ENCODE measurements around the gene PALD1.

Gene PALD1

GRCh38 chr10:70478191-70479164 is at the start of gene PALD1:
TSS of gene PALD1 (plus strand) at chr10:70478767. CDS start at chr10:70525952, 47,185 bp downstream.
- no peak for DNase-seq

GRCh38 chr10:70430493-70431445 is 47.8 kb upstream of the PALD1 start:
- DNase-seq, result no peak

- peak; percentile 6 for DNase-seq
Observed at GRCh38 chr10:70432101-70432500, 46.5 kb upstream of the PALD1 start.

- DNase-seq, result no peak
Observed at GRCh38 chr10:70432561-70433263, 45.9 kb upstream of the PALD1 start.

DNA sequence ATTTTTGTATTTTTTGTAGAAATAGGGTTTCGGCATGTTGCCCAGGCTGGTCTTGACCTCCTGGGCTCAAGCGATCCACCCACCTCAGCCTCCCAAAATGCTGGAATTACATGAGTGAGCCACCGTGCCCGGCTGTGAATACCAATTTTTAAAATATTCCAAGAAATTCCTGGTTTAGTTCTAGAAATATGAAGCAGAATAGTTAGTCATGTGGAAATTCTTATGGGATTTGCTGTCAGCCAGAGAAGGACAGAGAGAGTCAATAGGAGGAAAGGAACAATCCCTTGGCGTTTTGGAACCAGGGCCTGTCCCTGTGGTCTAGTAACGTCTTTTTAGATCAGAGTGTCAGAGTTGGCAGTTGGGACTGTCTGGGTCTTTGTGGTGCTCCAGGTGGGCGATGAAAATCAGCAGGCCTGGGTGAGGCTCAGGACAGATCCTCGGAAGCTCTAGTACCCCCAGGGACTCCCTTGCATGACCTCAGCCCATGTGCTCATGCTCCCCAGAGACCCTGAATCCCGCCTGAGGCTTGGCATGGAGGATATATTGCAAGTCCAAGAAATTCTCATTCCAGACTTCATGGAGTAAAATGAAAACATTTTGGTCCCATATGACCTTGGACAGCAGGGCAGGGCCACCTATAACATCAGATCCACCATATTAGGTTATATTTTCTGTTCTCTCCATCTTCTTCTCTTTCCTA is 44.8 kb upstream of the PALD1 start:
- no peak for DNase-seq

DNA sequence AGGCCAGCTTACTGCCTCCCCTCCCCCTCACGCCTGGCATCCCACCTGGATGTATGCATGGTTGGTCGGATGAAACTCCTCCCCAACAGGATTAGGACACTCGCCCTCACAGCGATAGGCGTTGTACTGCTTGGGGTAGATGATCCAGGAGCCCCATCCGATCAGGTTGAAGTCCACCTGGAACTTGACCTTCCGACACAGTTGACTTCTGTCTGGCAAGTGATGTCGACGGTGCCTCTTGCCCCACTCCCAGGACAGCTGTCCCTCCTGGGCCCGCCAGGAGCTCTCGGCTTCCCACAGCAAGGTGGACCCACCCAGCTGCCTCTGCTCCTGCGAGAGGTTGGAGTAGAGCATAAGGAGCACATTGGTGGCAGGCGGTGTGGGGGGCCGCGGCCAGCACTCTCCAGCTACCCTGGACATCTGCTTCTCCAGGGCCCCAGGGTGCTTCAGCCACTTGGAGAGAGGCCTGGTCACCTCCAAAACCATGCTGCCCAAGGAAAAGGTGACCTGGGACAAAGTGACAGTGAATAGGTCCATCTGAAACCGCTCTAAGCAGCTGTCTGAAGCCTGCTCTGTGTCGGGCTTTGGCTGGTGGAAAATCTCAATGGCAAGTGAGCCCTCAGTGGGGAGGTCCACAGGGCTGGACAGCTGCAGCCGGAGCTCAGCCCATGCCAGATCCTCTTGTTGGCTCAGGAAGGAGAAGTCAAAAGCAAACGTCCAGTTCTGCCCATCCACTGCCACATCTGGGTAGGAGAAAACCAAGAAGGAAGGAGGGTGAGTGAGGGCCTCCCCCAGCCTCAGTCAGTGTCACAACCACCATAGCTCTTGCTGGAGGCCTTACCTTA is 43.1 kb upstream of the PALD1 start:
- DNase-seq, result no peak

DNA sequence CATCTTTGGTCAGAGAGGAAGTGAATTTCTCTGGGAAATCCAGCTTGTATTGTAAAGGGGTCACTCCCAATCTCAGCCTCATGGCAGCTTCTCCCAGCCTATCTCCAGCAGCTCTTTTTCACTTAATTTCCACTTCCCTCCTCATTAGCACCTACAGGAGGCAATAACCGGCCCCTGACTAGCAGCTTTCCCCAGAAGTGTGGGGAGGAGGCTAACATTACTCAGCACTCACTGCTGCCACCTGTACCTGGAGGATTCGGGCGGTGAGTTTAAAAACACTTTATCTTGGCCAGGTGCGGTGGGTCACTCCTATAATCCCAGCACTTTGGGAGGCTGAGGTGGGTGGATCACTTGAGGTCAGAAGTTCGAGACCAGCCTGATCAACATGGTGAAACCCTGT is 40.8 kb upstream of the PALD1 start:
- DNase-seq, result no peak

- peak; percentile 2 for DNase-seq
Observed at GRCh38 chr10:70440296-70441160, 38.0 kb upstream of the PALD1 start.

DNA sequence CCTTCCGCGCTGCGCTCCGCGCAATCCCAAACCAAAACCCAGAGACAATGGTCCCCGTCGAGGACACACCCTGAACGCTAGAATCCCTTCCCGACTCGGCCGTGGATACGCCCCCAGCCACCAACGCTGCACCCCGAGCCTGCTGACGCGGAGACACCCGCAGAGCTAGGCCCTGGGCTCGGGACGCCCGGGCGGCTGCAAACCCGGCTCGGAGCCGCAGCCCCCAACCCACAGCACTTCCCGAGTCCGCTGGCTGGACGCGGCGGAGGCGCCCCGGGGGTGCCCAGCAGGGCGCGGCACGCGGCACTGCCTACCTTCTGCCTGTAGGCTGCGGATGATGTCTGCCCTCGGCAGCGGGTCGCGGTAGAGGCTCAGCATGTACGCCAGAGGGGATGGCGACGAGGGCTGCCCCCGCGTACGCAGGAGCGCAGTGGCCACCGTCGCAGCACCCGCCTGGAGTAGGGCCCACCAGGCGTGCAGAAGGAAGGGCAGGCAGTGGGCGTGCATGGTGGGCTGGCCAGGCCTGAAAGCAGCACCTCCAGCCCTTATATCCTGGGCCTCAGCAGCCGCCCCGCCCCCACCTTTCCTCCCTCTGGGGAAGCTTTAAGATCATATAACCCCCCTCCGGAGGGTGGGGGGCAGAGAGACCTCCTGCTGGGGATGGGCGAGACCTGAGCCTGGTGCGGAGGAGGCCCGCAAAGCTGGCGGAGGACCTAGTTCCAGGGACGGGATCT is 37.2 kb upstream of the PALD1 start, which contains the start of gene NODAL:
Gene NODAL (minus strand): TSS at position 521 of the 734 bp plus-strand sequence. CDS start 14 bp downstream, at position 507.
- no peak for DNase-seq

DNA sequence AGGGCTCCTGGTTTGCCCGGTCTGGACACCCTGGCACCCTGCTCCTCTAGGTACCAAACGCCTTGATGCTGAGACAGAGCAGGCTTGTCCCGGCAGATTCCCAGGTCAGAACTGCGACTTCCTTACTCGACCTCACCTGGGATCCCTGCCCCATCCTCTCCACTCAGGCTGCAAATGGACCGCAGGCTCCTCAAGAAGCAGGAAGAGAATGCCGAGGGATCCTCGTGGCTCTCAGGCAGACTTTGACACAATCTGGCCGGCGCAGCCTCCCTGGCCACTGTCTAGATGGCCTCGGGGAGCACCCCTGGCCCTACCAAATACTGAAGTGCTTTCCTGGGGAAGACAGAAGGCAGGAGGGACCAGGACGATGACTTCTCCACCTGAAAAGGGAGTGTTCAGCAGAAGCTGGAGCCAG is 36.7 kb upstream of the PALD1 start:
- DNase-seq, result no peak

DNA sequence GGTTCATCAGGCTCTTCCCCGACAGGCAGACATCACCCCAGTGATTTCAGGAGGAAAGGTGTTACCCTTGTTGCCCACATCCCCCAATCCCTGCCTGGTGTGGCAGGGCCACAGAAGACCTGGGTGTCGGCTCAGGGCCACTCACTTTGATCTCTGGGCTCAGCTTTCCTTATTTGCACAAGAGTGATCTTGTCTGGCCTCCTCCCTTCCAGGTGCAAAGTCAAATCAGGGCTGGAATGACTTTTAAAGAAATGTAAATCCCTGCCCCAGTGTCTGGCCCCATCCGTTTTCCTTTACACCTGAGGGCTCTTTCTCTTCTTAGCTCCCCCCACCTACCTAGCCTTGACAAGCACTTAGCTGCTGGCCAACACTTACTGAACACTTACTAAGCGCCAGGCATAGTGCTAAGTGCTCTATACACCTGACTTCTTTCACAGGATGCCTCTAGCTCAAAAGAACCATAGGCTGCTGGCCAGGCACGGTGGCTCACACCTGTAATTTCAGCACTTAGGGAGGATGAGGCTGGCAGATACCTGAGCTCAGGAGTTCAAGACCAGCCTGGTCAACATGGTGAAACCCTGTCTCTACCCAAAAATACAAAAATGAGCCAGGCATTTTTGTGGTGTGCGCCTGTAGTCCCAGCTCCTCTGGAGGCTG is 36.1 kb upstream of the PALD1 start:
- no peak for DNase-seq

- DNase-seq, result no peak
Observed at GRCh38 chr10:70444744-70445143, 33.8 kb upstream of the PALD1 start.

DNA sequence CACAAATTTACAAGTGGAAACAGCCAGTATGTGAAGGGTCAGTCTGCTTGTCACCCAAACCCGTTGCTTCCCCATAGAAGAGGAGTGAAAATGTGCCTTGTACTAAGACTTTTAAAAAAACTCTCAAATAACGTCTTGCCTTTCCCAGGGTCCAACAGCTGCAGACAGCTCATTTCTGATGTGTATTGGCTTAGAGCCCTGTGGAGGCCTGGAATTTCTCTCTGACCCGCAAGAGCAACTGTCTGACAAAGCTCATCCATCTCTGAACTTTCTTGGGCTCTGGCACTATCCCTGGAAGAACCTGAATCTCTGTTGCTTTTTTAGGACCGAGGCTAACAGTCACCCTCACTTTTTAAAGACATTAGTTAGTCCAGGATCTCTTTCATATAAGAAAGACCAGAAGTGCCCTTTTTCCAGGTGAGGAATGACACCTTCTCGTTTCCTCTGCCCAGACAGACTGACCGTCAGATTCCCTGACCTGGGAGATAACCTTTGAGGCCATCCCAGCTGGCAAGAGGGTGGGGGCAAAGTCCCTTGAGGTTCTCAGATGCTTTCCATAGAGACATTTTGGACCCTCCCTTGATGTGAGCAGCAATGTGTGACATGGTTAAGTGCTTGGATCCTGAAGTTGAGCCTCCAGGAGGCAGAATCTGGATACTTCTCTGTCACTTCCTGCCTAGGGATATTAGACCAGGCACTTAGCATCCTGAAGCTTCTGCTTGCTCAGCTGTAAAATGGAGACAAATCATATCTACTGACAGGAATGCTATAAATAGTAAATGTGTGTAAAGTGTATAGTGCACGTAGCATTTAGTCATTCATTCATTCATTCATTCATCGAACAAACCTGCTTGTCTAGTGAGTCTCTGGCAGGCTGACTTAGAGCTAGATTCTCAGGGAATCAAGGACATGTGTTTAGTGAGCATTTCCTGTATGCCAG is 32.6 kb upstream of the PALD1 start:
- DNase-seq, result no peak

DNA sequence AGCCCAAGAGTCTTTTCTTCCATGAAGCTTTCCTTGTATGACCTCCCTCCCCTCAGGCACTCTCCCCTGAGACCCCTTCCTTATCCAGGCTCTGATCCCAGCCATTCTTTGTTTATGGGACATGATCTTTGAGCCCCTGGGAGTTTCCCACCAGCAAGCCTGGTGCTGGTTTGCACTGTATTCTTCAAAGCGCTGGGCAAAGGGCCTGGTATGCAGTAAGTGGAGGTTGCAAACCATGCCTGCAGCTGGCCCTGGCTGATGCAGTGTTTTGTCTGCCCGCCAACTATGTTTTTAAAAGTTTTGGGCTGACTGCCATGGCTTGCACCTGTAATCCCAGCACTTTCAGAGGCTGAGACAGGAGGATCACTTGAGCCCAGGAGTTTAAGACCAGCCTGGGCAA is 30.3 kb upstream of the PALD1 start:
- no peak for DNase-seq

- DNase-seq, result no peak
Observed at GRCh38 chr10:70455213-70455630, 23.3 kb upstream of the PALD1 start.

DNA sequence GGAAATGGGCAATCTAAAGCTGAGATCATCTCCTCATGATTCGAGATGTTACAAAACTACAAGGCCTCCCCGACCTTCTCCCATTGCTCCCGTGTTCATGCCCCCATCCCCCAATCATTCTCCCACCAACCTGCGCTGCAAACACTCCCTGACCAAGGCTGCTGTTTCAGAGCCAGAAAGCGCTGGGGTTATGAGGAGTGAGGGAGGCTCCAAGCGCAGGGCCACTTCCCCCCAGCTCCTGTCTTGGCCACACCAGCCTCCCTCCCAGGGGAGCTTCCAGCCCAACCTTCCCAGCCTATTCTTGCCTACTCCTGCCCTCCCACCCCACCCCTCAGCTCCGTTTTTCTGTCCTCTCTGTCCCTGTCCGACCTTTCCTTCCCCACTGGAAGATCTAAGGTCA is 22.4 kb upstream of the PALD1 start:
- no peak for DNase-seq

DNA sequence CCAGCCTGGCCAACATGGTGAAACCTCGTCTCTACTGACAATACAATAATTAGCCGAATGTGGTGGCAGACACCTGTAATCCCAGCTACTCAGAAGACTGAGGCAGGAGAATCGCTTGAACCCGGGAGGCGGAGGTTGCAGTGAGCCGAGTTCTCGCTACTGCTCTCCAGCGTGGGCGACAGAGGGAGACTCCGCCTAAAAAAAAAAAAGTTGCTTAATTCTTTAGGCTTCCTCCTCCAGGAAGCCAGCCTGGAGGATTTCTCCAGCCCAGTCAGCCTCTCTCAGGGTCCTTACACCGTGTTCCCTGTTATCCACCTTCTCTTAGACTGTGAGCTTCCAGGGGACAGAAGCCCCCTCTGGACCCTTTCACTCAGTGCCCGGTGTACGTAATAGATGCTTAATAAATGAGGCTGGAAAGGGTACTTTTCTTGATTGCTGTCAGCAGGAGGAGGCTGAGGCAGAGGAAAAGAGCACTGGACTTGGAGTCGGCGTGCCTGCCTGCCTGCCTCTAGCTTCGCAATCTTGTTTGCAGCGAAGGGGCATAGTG is 20.7 kb upstream of the PALD1 start:
- DNase-seq, result no peak

Measured in NCI-H1092 treated with DMSO at 0.1 percent for 48 hours (cell line).